ENCODE results near the gene DNAH9.

GRCh38 chr17:11999696-12000095, 401.4 kb downstream of the DNAH9 start:
- TF ChIP-seq CTCF (IDR thresholded peaks at IDR 0.05) (no peak), POLR2A (IDR thresholded peaks at IDR 0.05) (no peak)
